NCI-H146 treated with DMSO at 0.1 percent for 48 hours (cell line): ENCODE results near the gene PPT2.

Source experiments
- DNase-seq: peaks from one replicate; lab custom pipeline; 2025; ENCODE audit not compliant: unreplicated experiment; lab: John Stamatoyannopoulos, UW

The PPT2 gene

GRCh38 chr6:32151181-32151862 is 2.6 kb upstream of the PPT2 start:
- DNase-seq: no peak

- DNase-seq: no peak
These were observed 1.8 kb upstream of the PPT2 start, which contains the start of gene PRRT1 for GRCh38 chr6:32151863-32152768. Gene PRRT1, minus strand, starts transcription at chr6:32151939. Its CDS starts 112 bp downstream, at chr6:32151827.

GRCh38 chr6:32152769-32153563 is 975 bp upstream of the PPT2 start:
- no peak for DNase-seq

DNA sequence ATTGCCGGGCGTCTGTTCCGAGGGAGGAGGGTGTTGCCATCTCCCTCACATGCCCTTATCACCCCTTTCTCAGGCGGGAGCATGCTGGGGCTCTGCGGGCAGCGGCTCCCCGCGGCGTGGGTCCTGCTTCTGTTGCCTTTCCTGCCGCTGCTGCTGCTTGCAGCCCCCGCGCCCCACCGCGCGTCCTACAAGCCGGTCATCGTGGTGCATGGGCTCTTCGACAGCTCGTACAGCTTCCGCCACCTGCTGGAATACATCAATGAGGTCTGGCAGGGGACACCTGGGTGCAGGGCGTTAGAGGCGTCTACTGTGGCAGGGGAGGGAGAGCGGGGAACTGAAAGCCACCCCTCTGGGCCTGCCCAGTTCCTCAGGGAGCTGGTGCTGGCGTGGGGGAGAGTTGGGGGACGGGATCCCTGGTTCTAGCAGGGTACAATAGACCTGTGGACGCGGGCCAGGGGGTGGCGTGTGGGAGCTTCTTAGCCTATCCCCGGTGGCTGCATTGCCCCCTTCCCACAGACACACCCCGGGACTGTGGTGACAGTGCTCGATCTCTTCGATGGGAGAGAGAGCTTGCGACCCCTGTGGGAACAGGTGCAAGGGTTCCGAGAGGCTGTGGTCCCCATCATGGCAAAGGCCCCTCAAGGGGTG is 697 bp downstream of the PPT2 start:
- peak; percentile 68 for DNase-seq

DNA sequence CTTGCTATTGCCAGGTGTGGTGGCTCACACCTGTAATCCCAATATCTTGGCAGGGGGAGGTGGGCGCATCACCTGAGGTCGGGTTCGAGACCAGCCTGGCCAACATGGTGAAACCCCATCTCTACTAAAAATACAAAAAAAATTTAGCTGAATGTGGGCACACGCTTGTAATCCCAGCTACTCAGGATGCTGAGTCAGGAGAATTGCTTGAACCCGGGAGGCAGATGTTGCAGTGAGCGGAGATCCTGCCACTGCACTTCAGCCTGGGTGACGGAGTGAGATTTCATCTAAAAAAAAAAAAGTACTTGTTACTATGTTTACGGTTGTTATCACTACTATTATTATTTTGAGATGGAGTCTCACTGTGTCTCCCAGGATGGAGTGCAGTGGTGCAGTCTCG is 3.0 kb downstream of the PPT2 start:
- DNase-seq: no peak

DNA sequence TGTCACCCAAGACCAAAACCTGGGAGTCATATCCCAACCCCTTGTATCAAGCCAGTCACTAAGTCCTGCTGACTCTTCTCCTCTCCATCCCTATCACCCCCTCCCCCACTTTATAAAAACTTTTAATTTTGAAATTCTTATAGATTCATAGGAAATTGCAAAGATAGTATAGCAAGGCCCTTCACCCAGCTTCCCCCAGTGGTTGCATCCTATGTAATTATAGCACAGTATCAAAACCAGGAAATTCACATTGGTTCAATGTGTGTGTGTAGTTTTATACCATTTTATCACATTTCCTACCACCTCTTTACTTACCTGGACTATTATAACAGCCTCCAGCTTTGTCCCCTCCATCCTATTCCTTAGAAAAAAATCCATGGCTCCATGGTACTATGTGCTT is 4.1 kb downstream of the PPT2 start:
- DNase-seq: no peak

DNA sequence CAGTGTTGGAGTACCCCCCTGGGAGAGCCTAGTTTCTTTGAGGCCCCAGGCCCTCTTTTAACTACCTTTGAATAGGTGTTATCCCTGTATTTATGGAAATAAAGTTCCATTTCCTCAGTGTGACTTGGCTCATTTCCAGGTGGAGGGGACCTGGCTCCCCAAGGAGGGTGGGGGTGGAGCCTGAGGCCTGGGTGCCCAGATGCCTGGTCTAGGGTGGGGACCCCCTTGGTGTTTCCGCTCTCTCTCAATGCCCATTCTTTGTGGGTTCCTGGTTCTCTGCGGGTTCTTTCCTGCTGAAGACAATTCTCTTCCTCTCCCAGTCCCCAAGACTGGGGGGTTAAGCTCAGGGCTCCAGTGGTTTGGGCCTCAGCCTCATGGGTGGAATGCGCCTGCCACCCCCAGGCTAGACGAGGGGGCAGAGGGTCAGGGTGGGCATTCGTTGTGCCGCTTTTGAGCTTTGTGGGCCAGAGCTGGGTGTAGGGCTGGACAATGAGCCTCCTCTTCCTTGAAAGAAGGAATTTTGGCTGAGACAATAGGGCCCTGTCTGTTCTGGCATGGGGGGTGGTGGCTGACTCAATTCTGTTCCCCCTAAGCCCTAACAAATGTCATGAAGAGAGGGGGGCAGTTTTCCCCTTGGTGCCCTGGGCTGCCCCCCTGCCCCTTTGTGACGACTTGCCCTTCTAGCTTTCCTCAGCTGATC is 9.8 kb downstream of the PPT2 start:
- no peak for DNase-seq

DNA sequence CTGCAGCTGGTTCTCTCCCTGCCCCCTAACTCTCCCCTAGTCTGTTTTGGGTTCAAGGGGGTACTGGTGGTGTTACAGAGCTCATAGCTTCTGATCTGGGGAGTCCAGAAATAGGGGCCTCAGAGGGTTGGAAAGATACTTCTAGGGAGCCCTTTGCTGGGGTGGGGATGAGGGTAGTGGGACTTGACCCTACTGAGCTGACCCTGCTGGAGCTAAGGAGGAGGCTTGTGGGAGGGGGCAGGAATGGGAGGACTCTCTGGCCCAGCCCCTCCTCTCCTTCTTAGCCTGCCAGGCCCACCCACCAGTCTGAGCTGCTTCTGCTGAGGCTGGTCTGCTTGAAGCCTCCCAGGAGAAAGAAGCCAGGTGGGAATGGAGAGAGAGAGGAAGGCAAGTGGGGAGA is 10.4 kb downstream of the PPT2 start, which contains the start of gene EGFL8:
TSS of gene EGFL8 (plus strand) at position 301 of the 400 bp plus-strand sequence. CDS start 1,571 bp downstream, outside the sequence.
- no peak for DNase-seq

DNA sequence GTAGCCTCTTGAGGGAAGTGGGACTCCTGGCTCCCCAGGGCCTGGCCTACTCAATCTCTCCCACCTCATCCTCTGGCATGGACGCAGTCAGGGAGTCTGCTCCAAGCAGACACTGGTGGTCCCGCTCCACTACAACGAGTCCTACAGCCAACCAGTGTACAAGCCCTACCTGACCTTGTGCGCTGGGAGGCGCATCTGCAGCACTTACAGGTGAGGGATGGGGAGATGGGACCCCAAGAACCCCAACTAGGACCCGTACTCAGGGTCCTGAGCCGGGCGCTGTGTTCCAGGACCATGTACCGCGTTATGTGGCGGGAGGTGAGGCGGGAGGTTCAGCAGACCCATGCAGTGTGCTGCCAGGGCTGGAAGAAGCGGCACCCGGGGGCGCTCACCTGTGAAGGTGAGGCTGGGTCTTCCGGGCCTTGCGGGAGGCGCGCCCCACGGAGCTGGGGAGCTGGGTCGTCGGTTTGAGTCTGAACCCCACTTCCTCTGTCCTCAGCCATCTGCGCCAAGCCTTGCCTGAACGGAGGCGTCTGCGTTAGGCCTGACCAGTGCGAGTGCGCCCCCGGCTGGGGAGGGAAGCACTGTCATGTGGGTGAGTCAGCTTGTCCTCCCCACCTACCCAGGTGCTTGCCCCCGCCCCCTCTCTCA is 12.6 kb downstream of the PPT2 start:
- no peak for DNase-seq

GRCh38 chr6:32167154-32167760 is 13.3 kb downstream of the PPT2 start:
- DNase-seq: peak; percentile 46

- DNase-seq: no peak
These were observed 13.9 kb downstream of the PPT2 start for GRCh38 chr6:32167761-32168262.

GRCh38 chr6:32168350-32168749 is 14.4 kb downstream of the PPT2 start:
- DNase-seq: no peak

- no peak for DNase-seq
These were observed 15.1 kb downstream of the PPT2 start for GRCh38 chr6:32168807-32169591.

DNA sequence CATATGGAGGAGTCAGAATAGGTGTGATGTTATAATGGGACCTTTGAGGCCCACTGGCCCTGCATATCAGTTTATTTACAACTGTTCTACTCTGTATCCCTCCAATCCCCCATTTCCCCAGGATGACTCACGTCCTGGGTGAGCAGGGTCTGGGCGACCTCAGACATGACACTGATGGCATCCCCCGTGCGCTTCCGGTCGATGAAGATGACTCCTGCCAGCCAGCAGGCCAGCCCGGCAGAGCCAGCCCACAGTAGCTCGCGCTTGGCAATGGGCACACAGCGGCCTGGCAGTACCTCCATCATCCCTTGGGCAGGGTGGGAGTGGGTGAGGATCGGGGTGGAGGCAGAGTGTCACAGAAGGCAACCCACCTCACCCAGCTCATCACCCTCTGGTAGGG is 16.4 kb downstream of the PPT2 start:
- no peak for DNase-seq

- no peak for DNase-seq
These were observed 17.3 kb downstream of the PPT2 start for GRCh38 chr6:32171234-32171633.

DNA sequence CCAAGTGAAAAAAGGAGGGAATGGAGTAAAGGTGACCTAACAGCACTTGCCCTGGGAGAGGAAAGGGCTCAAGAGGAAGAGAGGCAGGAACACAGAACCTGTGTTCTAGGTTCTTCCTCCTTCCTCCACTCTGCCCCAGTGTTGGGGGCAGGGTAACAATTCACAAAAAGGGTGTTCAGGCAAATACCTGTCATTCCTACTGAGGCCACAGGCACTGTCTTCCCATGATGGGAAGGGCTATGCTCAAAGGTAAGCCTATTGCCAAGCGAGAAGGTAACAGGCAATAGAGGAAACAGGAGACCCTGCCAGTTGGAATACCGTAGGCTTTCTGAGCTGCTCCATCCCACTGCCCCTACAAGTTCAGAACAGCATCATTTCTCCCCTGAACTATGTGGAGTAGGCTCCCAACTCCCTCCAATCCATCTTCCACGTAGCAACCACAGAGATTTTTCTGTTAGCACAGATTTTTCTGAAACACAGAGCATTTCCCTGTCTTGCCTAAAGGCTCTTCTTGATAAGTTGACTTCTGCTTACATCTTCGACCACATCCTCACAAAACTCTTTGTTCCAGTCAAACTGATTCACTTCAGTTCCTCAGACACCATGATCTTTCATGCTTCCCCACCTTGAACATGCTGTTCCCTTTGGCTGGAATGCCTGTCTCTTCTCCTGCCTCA is 19.2 kb downstream of the PPT2 start:
- no peak for DNase-seq

DNA sequence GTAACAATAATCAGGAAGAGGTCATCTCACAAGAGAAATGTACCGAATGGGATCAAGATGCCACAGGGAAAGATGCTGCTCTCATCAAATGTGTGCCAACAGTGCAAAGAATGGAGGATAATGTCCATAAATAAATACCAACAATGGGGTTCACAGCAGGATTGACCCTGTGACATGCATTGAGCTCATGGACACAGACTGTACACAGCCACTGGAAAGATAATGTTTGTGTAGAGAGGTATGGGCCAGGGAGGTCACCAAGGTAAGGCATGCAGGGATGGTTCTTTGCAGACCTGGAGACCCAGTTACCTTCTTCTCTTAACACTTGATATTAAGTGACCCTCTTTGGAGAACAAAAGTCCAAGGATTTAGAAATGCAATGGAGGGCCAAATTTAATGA is 20.5 kb downstream of the PPT2 start:
- no peak for DNase-seq

DNA sequence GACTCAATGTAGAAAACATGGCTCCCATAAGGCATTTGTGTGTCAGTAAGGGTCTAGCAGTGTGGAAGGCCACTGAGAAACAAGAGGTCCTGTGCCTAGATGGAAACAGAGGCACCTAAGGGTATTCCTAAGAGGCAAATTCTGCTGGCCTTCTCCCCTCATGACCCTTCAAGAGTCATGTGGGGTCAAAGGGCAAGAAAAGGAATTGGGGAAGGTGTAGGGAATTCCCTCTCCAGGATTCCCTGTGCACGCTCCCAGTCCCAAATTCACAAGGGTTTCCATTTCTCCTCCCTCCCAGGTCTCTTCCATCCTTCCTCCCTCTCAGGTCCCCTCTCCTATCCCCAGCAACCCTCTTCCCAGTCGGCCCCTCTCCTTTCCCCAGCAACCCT is 21.4 kb downstream of the PPT2 start:
- DNase-seq: no peak
